Activated naive CD4-positive, alpha-beta T cell treated with anti-CD3 and anti-CD28 coated beads, Interleukin-2, amount 50 U/mL, for 24 hours (primary cell): Measurements from ENCODE around the gene ODC1.

Experiments used
- H3K27ac Mint-ChIP-seq: one replicate; pipeline ENCODE4 v1.8.0; 2021; ENCODE audit warnings: mild to moderate bottlenecking, mixed read lengths
- H3K27me3 Mint-ChIP-seq: one replicate; pipeline ENCODE4 v1.8.0; 2021; ENCODE audit warnings: mixed read lengths
- H3K36me3 Mint-ChIP-seq: one replicate; pipeline ENCODE4 v1.8.0; 2021; ENCODE audit warnings: mixed read lengths
- H3K4me1 Mint-ChIP-seq: one replicate; pipeline ENCODE4 v1.8.0; 2021; ENCODE audit warnings: mixed read lengths
- H3K4me3 Mint-ChIP-seq: one replicate; pipeline ENCODE4 v1.8.0; 2021; ENCODE audit warnings: mild to moderate bottlenecking, mixed read lengths
- H3K9me3 Mint-ChIP-seq: one replicate; pipeline ENCODE4 v1.8.0; 2021; ENCODE audit warnings: mixed read lengths

The ODC1 gene

GRCh38 chr2:10423400-10423774 lies 24.7 kb downstream of the ODC1 start:
- H3K27ac Mint-ChIP-seq: no peak overlapping the region
- peaks cover 5% of the 10 kb centered on the region for H3K36me3 Mint-ChIP-seq
- H3K4me1 Mint-ChIP-seq: no peaks in the 10 kb centered on the region
- H3K4me3 Mint-ChIP-seq: no peak overlapping the region
- no peaks in the 10 kb centered on the region for H3K9me3 Mint-ChIP-seq
- no peaks in the 10 kb centered on the region for H3K27me3 Mint-ChIP-seq

DNA sequence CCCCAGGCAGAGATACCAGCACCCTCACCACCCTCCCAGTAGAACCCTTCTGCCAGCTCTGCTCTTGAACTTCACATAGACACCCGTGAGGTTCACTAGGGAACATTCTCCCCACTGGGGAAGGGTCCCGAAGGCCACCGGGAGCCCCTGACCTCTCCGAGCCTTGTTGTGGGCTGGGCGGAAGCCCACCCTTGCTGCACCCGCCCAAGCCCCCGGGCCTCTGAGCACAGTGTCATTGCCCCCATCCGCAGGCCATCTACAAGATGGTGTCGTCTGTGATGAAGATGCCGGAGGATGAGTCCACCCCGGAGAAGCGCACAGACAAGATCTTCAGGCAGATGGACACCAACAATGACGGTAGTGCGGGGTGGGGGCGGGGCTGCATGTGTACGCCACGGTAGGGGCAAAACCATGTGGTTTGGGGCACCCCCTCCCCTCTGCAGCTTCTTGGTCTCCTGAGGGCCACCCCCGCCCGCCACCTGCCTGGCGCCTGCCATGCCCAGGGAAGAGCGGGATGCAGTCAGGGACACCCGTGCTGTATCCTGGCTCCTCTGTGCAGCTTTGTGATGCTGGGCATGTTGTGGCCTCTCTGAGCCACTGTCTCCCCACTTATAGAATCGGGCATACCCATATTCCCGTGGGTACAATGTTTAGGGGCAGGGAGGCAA lies 25.3 kb downstream of the ODC1 start:
- H3K27ac Mint-ChIP-seq: no peak overlapping the region
- no peaks in the 10 kb centered on the region for H3K27me3 Mint-ChIP-seq
- no peaks in the 10 kb centered on the region for H3K4me1 Mint-ChIP-seq
- H3K4me3 Mint-ChIP-seq: no peak overlapping the region
- H3K36me3 Mint-ChIP-seq: peaks cover 5% of the 10 kb centered on the region
- no peaks in the 10 kb centered on the region for H3K9me3 Mint-ChIP-seq

- no peaks in the 10 kb centered on the region for H3K4me1 Mint-ChIP-seq
- H3K4me3 Mint-ChIP-seq: no peak overlapping the region
- H3K9me3 Mint-ChIP-seq: no peaks in the 10 kb centered on the region
- no peaks in the 10 kb centered on the region for H3K27me3 Mint-ChIP-seq
- H3K36me3 Mint-ChIP-seq: peaks cover under 1% of the 10 kb centered on the region
- H3K27ac Mint-ChIP-seq: no peak overlapping the region
Observed at GRCh38 chr2:10422251-10422650, 25.9 kb downstream of the ODC1 start.

- Mint-ChIP-seq H3K27ac (no peak overlapping the region), H3K36me3 (no peaks in the 10 kb centered on the region), H3K4me1 (no peaks in the 10 kb centered on the region), H3K9me3 (no peaks in the 10 kb centered on the region), H3K27me3 (no peaks in the 10 kb centered on the region), H3K4me3 (no peak overlapping the region)
Observed at GRCh38 chr2:10419553-10420257, 28.4 kb downstream of the ODC1 start.

DNA sequence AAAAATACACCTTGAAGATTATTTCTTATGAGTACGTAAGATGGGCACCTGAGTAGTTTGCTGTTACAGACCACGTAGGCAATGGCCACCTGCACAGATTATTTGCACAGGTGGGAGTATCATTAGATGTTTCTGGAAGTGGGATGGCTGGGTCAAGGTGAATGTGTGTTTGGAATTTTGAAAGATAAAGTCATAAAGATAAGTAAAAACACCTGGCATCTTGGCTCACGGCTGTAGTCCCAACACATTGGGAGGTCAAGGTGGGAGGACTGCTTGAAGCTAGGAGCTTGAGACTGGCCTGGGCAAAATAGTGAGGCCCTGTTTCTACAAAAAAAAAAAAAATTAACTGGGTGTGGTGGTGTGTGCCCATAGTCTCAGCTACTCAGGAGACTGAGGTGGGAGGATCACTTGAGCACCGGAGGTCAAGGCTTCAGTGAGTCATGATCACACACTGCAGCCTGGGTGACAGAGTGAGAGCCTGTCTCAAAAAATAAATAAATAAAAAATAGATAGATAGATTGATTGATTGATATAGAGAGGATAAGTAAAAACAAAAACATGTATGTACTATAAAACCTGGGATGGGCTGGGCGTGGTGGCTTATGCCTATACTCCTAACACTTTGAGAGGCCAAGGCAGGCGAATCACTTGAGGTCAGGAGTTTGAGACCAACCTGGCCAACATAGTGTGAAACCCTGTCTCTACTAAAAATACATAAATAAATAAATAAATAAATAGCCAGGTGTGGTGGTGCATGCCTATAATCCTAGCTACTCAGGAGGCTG lies 30.4 kb downstream of the ODC1 start:
- Mint-ChIP-seq H3K36me3 (no peaks in the 10 kb centered on the region), H3K27ac (no peak overlapping the region), H3K4me3 (no peak overlapping the region), H3K27me3 (no peaks in the 10 kb centered on the region), H3K4me1 (no peaks in the 10 kb centered on the region), H3K9me3 (no peaks in the 10 kb centered on the region)

- H3K36me3 Mint-ChIP-seq: no peaks in the 10 kb centered on the region
- H3K27me3 Mint-ChIP-seq: no peaks in the 10 kb centered on the region
Observed at GRCh38 chr2:10415640-10416039, 32.5 kb downstream of the ODC1 start.

GRCh38 chr2:10415048-10415447 lies 33.1 kb downstream of the ODC1 start:
- H3K27me3 Mint-ChIP-seq: no peaks in the 10 kb centered on the region
- no peaks in the 10 kb centered on the region for H3K36me3 Mint-ChIP-seq
- H3K4me1 Mint-ChIP-seq: peaks cover 4% of the 10 kb centered on the region
- H3K9me3 Mint-ChIP-seq: no peaks in the 10 kb centered on the region
- H3K27ac Mint-ChIP-seq: no peak overlapping the region
- H3K4me3 Mint-ChIP-seq: no peak overlapping the region

More at GRCh38 chr2:10415640-10416039, 32.5 kb downstream of the ODC1 start:
- H3K4me1 Mint-ChIP-seq: peaks cover under 1% of the 10 kb centered on the region
- no peaks in the 10 kb centered on the region for H3K9me3 Mint-ChIP-seq
- no peak overlapping the region for H3K4me3 Mint-ChIP-seq
- no peak overlapping the region for H3K27ac Mint-ChIP-seq

GRCh38 chr2:10414591-10414990 lies 33.5 kb downstream of the ODC1 start:
- Mint-ChIP-seq H3K36me3 (no peaks in the 10 kb centered on the region), H3K9me3 (no peaks in the 10 kb centered on the region), H3K4me3 (no peak overlapping the region), H3K27me3 (no peaks in the 10 kb centered on the region), H3K27ac (no peak overlapping the region), H3K4me1 (peaks cover 4% of the 10 kb centered on the region)

GRCh38 chr2:10413991-10414451 lies 34.1 kb downstream of the ODC1 start:
- Mint-ChIP-seq H3K4me1 (peaks cover 8% of the 10 kb centered on the region), H3K4me3 (no peak overlapping the region), H3K36me3 (no peaks in the 10 kb centered on the region), H3K27me3 (no peaks in the 10 kb centered on the region), H3K9me3 (no peaks in the 10 kb centered on the region), H3K27ac (no peak overlapping the region)

DNA sequence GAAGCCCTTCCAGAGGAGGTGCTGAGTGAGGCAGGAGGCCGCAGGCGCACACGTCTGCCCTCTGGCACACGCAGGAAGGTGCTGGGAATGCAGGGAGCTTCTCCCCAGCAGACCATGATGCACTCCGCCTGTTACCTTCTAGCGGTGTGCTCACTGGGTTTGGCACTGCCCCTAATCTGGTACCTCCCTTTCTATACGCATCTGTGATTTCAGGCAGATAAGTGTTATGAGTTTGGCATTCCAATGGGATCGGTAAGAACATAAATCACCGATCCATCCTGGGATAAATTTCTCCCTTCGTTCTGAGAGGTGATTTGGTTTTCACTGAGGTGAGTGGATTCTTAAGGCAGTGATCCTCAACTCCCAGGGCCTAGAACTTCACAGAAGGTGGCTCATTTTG lies 34.6 kb downstream of the ODC1 start:
- no peak overlapping the region for H3K4me3 Mint-ChIP-seq
- no peak overlapping the region for H3K27ac Mint-ChIP-seq
- no peaks in the 10 kb centered on the region for H3K36me3 Mint-ChIP-seq
- no peaks in the 10 kb centered on the region for H3K27me3 Mint-ChIP-seq
- H3K9me3 Mint-ChIP-seq: no peaks in the 10 kb centered on the region
- peaks cover 13% of the 10 kb centered on the region for H3K4me1 Mint-ChIP-seq

- no peak overlapping the region for H3K27ac Mint-ChIP-seq
- H3K9me3 Mint-ChIP-seq: no peaks in the 10 kb centered on the region
- no peaks in the 10 kb centered on the region for H3K27me3 Mint-ChIP-seq
- H3K36me3 Mint-ChIP-seq: no peaks in the 10 kb centered on the region
- H3K4me3 Mint-ChIP-seq: no peak overlapping the region
- peaks cover 24% of the 10 kb centered on the region for H3K4me1 Mint-ChIP-seq
Observed at GRCh38 chr2:10412380-10412779, 35.7 kb downstream of the ODC1 start.

- Mint-ChIP-seq H3K27ac (no peak overlapping the region), H3K27me3 (no peaks in the 10 kb centered on the region), H3K4me3 (no peak overlapping the region), H3K9me3 (no peaks in the 10 kb centered on the region), H3K36me3 (no peaks in the 10 kb centered on the region), H3K4me1 (peaks cover 32% of the 10 kb centered on the region)
Observed at GRCh38 chr2:10411557-10411956, 36.6 kb downstream of the ODC1 start.

DNA sequence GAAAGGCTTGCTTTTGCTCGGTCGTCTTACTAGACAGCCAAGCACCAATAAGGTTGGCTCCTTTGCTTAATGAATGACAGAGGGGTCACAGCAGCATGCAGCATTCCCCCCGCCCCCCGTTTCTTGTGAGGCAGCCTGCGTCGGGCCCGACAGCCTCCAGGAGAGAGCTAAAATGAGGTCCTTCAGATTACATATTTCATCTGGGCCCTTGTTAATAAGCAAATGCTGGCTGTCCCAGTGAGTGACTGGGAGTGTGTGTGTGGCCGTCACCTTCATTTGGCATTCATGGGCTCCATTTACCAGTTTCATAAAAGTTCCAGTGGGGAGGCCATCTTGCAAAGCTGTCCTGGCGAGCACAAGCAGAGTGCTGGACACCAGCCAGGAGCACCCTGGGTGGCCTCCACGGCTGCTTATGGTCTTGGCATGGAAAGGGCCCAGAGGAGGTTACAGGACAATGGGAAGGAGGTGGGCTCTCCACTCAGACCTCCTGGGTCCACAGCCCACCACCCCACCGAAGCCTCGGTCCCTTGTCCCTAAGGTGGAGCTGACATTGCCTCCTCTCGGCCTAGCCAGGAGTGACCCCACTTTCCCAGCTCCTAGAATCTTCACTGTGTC lies 37.2 kb downstream of the ODC1 start:
- Mint-ChIP-seq H3K4me3 (no peak overlapping the region), H3K27ac (no peak overlapping the region), H3K4me1 (peaks cover 39% of the 10 kb centered on the region), H3K27me3 (no peaks in the 10 kb centered on the region), H3K36me3 (no peaks in the 10 kb centered on the region), H3K9me3 (no peaks in the 10 kb centered on the region)

- H3K27me3 Mint-ChIP-seq: no peaks in the 10 kb centered on the region
- peak overlapping the region; percentile 2 for H3K27ac Mint-ChIP-seq
- peaks cover 42% of the 10 kb centered on the region for H3K4me1 Mint-ChIP-seq
- H3K4me3 Mint-ChIP-seq: no peak overlapping the region
- H3K9me3 Mint-ChIP-seq: no peaks in the 10 kb centered on the region
- H3K36me3 Mint-ChIP-seq: no peaks in the 10 kb centered on the region
Observed at GRCh38 chr2:10410001-10410822, 37.9 kb downstream of the ODC1 start.
